ENCODE data around the gene IPO5.

Gene IPO5

DNA sequence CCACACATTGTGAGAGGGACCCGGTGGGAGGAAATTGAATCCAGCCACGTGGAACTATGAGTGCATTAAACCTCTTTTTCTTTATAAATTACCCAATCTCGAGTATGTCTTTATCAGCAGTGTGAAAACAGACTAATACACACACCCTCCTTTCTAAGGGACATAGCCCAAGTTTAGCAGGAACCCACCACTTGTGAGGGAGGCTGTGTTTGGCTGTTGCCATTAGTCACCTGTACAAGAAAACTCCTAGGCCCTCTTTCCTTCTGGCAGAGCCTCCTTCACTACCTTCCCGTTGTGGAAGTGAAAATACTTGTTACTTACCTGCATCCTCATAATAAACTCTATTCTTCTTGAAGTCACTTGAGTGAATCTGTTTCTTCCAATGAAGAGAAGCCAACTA lies 113.2 kb downstream of the IPO5 start:
- DNase-seq: no peak

GRCh38 chr13:98068521-98068920 lies 115.0 kb downstream of the IPO5 start:
- no peak for DNase-seq

DNA sequence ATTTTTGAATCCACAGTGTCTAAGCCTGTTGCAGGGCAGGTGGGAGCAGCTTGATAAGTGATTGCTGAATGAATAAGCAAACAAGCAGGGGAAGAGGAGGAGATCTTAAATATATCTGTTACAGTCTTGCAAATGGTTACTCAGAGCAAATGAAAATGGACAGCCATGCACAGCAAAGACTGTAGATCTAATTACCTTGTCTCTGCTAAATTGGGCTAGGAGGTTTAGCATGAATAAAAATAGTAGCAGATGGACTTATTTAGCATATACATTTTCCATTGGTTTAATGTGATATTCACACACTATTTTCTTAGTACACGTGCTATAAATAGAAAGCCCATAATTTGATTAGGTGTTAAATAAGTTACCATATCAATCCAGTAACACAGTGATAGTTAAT lies 116.5 kb downstream of the IPO5 start:
- DNase-seq: no peak

DNA sequence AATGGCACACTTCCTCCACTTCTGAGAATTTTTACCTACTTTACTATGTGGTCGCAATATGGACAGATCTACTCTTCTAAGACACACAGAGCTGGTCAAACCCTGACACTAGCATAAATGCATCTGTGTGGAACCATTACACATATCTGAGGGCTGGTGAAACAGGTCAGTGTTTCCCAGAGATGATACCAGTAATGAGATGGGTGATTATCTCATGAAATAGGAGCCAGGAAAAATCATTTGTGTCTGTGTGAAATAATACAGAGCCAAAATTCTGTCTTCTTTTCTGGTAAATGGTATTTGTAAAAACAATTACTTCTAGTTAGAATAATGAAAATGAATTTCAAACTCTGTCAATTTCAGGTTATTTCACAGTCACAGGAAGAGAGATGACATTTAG lies 117.8 kb downstream of the IPO5 start:
- DNase-seq: no peak

- DNase-seq: no peak
Observed at GRCh38 chr13:98072476-98072875, 119.0 kb downstream of the IPO5 start.

Measured in hematopoietic multipotent progenitor cell treated with erythropoietin and hydrocortisone succinate and interleukin-3 and kit ligand, for 6 days (in vitro differentiated cells).